Heart left ventricle (tissue), 16 donors: ENCODE measurements around the gene INTS11. TPM values are rescaled to one million over a fixed set of nuclear protein-coding genes. Genes with fewer than 3 reads are reported as not detected.

Experiments
- ATAC-seq, 4 donors: fragments of 200-7000 bp; cut with Tn5 transposase; one replicate each; pipeline ENCODE4 v1.9.1; 2020 to 2022; ENCODE audit warnings: moderate library complexity in 4 of 4, mild to moderate bottlenecking in 3 of 4, moderate number of reproducible peaks in 1 of 4
- DNase-seq, 5 donors: peaks; one replicate each; pipeline ENCODE4 v3.0.0-alpha.2; 2020
- H3K27ac ChIP-seq, 12 donors: fragments of 200-600 bp; sonication (generic) in 4 of 12; one replicate each; pipeline versions ENCODE4 v1.5.0 to v1.8.0; 2016 to 2022; ENCODE audit warnings: mild to moderate bottlenecking in 2 of 12
- H3K27me3 ChIP-seq, 9 donors: fragments of 200-600 bp; sonication (generic) in 2 of 9; one replicate each; pipeline versions ENCODE4 v1.5.1 to v1.8.0; 2016 to 2022; ENCODE audit warnings: mild to moderate bottlenecking in 3 of 9
- H3K36me3 ChIP-seq, 9 donors: fragments of 200-600 bp; sonication (generic) in 2 of 9; one replicate each; pipeline versions ENCODE4 v1.5.0 to v1.8.0; 2018 to 2022; ENCODE audit warnings: mild to moderate bottlenecking in 2 of 9
- H3K4me1 ChIP-seq, 12 donors: fragments of 200-600 bp; sonication (generic) in 4 of 12; one replicate each; pipeline versions ENCODE4 v1.5.0 to v1.8.0; 2016 to 2022; ENCODE audit warnings: mild to moderate bottlenecking in 3 of 12
- H3K4me3 ChIP-seq, 12 donors: fragments of 200-600 bp; sonication (generic) in 4 of 12; one replicate each; pipeline versions ENCODE4 v1.5.0 to v1.8.0; 2017 to 2022; ENCODE audit warnings: mild to moderate bottlenecking in 9 of 12, moderate library complexity in 4 of 12
- H3K9me3 ChIP-seq, 12 donors: fragments of 200-600 bp; sonication (generic) in 4 of 12; one replicate each; pipeline versions ENCODE4 v1.5.0 to v1.8.0; 2016 to 2022; ENCODE audit warnings: mild to moderate bottlenecking in 1 of 12
- CTCF ChIP-seq, 12 donors: fragments of 200-600 bp; sonication (generic) in 4 of 12; IDR thresholded peaks; one replicate each; pipeline versions ENCODE4 v1.5.0 to v1.8.0; 2018 to 2022; ENCODE audit warnings: antibody characterized with exemption in 12 of 12, mild to moderate bottlenecking in 5 of 12
- POLR2A ChIP-seq, 2 donors: fragments of 450-650 bp; IDR thresholded peaks; one replicate each; pipeline ENCODE4 v1.6.1; 2017; ENCODE audit warnings: antibody characterized with exemption in 2 of 2, mild to moderate bottlenecking in 2 of 2, moderate library complexity in 2 of 2
- WGBS, 4 donors: extraction: QIAGEN DNeasy Blood & Tissue Kit in 2 of 4; methylation state at CpG; one replicate each; pipeline versions ENCODE4 v1.1.5 to v1.1.7; 2013 to 2018; 5-methylcytosine and 5-hydroxymethylcytosine counted together
- intact Hi-C, 10 donors: fragments of 100-400 bp; cut with DNase I; formaldehyde crosslinking; loops; one replicate each; pipeline versions ENCODE4 v1.11.1 to v1.14.2; 2022
- long read RNA-seq, 3 donors: library from polyadenylated mRNA; unstranded; transcript quantifications; one replicate each; pipeline ENCODE4 v2.0.0, GENCODE V29; 2020 to 2021
- polyA plus RNA-seq, 2 donors: library from polyadenylated mRNA; stranded (reverse); fragments of 200-250 nt; gene quantifications; one replicate each; pipeline ENCODE4 v1.2.3, GENCODE V29; 2013
- total RNA-seq, 9 donors: library from RNA; depleted of rRNA in 2 of 9; stranded (reverse); fragments of >200 nt in 2 of 9; fragmentation: NEBNext Ultra II Directional in 3 of 9; extraction: Animal tissue kit (Norgen Biotek cat#: 25700) in 3 of 9; gene quantifications; one replicate each; pipeline versions ENCODE4 v1.1.0 to v1.2.4, GENCODE V29; 2016 to 2023
- donor health status: ischemic (EF 13 %, LVEDD 7.1; RV severe dilation, severe dysfunction).
- donor health status: healthy with polysubstance abuse.
- donor health status: DM: no; HTN: yes; CAD: no.
- donor health status: DM: no; HTN: no; CAD: no.
- donor health status: ischemic (EF 25% LVEDD 6.9; RV normal size, moderate dysfunction).
- donor health status: ischemic (EF 25% LVEDD 5.7; RV mildly dilated, moderate dysfunction).
- donor health status: healthy.
- donor health status: DM: yes; HTN: yes; CAD: no.
- donor health status: ischemic (EF 35%, LVEDD 5.7; RV mildly dilated, moderate dysfunction).
- donor health status: nonischemic (EF 11% LVEDD 7.7; RV severe dilation, severe dysfunction).
- donor health status: DM: yes; HTN: yes; CAD: no.
- donor health status: PGD.
- donor health status: ischemic (EF 29% LVEDD 5.4; RV normal size, mild dysfunction).
- donor health status: nonischemic (EF 23%, LVEDD 6.1; RV moderate dilation, normal function).

INTS11 gene
- 10 to 100 TPM; 46.8 to 91.3 (median 67.6) TPM for total RNA-seq
- polyA plus RNA-seq, result 100 to 1,000 TPM in 1 of 2 donors, 10 to 100 TPM in 1; 81.7 to 117 TPM
- long read RNA-seq, donor 1, transcript INTS11-208 (17 exons, 2,148 nt), result major isoform, 90 of 161 reads
- long read RNA-seq, donor 1, partial matches to known transcripts, result 46 of 161 reads
- long read RNA-seq, donor 1, other reads (novel, unspliced or antisense), result 21 of 161 reads
- long read RNA-seq, donor 2, transcript INTS11-208 (17 exons, 2,148 nt), result major isoform, 246 of 446 reads
- long read RNA-seq, donor 2, transcript INTS11-202 (15 exons, 1,832 nt), result minor isoform, 5 of 446 reads
- long read RNA-seq, donor 2, transcript INTS11-248 (18 exons, 2,263 nt), result minor isoform, 15 of 446 reads
- long read RNA-seq, donor 2, partial matches to known transcripts, result 81 of 446 reads
- long read RNA-seq, donor 2, other reads (novel, unspliced or antisense), result 93 of 446 reads
- long read RNA-seq, donor 3, transcript INTS11-208 (17 exons, 2,148 nt), result major isoform, 58 of 108 reads
- long read RNA-seq, donor 3, partial matches to known transcripts, result 34 of 108 reads
- long read RNA-seq, donor 3, other reads (novel, unspliced or antisense), result 15 of 108 reads

- Histone ChIP-seq H3K27me3 (no peaks in the 10 kb centered on the region), H3K4me1 (peaks cover 7 to 80% (median 43%) of the 10 kb centered on the region in 12 donors), H3K36me3 (peaks cover 0 to 38% (median 33%) of the 10 kb centered on the region in 9 donors), H3K4me3 (peak within 1 kb of the TSS; percentile 73 to 100 (median 95)), H3K27ac (peak within 1 kb of the TSS; percentile 88 to 98 (median 96)), H3K9me3 (no peaks in the 10 kb centered on the region)
- 0 to 2% (median 1%) methylated on average over 5 to 84 of the region's 84 CpGs for WGBS, 4 donors
- TF ChIP-seq CTCF (IDR thresholded peaks at IDR 0.05), result no peak
- TF ChIP-seq POLR2A (IDR thresholded peaks at IDR 0.05), result peak; percentile 52 to 81
- intact Hi-C loops, result loop anchor here in 1 of 10 donors (2.0 kb wide), 1 partner anchor 24 kb away; the partner anchor contains the start of gene DVL1
- ATAC-seq (peak; percentile 55 to 81 (median 80)), DNase-seq (peak; percentile 94 to 99 (median 96))
Measured at GRCh38 chr1:1324524-1325287, at the start of gene INTS11, which contains the start of gene CPTP. TSS of gene INTS11 (minus strand) at chr1:1324660. CDS start at chr1:1324608, 52 bp downstream. TSS of gene CPTP (plus strand) at chr1:1324802. CDS start at chr1:1326911, 2,109 bp downstream.

DNA sequence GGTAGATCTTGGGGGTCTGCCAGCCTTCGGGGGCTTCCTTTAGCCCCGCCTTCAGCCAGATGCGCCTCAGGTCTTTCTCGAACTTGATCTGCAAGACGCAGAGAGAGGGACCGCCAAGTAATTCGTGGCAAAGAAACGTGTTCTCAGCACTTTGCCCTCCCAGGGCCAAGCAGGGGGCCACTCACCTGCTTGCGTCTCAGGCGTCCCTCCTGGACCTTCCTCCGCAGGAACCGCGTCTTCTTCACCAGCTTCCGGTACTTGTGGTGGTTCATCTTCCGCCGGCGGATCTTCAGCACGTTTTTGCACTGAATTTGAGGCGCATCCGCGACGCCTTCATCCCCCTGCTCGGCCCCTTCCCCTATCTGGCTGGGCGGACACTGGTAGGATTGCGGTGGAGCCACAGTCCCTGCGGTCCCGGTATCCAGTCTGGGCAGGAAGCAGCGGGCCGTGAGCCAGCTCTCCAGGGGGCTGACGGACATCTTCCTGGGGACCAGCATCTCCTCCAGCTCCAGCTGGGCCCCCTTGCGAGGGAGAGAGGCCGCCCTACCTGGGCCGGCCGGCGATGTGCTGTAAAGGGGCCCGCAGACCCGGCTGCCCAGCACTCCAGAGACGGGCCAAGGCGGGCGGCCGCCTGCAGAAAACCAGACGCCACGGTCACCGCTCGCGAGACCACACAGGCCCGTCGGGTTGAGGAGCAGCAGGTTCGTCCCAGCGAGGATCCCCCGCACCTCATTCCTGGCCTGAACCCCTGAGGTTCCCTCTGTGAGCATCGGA is 49.5 kb upstream of the INTS11 start:
- peak in 3 of 5 donors; percentile 26 to 61 (median 40) for DNase-seq
- H3K36me3 ChIP-seq, result peaks cover 0 to 16% (median 9%) of the 10 kb centered on the region in 9 donors
- no peak for ATAC-seq
- 45 to 58% (median 48%) methylated on average over 40 to 52 of the region's 52 CpGs for WGBS, 4 donors
- intact Hi-C loops, result loop anchor here in 5 of 10 donors (10.0 kb wide), 2 partner anchors 131 to 259 kb away; partner anchors contain the start of gene C1orf159 (in 1 of the 5)
- H3K9me3 ChIP-seq, result no peaks in the 10 kb centered on the region
- no peaks in the 10 kb centered on the region for H3K27me3 ChIP-seq
- H3K4me3 ChIP-seq, result peak overlapping the region; percentile 78 to 100 (median 94)
- TF ChIP-seq POLR2A (IDR thresholded peaks at IDR 0.05) (no peak), CTCF (IDR thresholded peaks at IDR 0.05) (no peak)
- peak overlapping the region in 10 of 12 donors; percentile 88 to 99 (median 97) for H3K27ac ChIP-seq
- H3K4me1 ChIP-seq, result peaks cover 10 to 42% (median 33%) of the 10 kb centered on the region in 12 donors

DNA sequence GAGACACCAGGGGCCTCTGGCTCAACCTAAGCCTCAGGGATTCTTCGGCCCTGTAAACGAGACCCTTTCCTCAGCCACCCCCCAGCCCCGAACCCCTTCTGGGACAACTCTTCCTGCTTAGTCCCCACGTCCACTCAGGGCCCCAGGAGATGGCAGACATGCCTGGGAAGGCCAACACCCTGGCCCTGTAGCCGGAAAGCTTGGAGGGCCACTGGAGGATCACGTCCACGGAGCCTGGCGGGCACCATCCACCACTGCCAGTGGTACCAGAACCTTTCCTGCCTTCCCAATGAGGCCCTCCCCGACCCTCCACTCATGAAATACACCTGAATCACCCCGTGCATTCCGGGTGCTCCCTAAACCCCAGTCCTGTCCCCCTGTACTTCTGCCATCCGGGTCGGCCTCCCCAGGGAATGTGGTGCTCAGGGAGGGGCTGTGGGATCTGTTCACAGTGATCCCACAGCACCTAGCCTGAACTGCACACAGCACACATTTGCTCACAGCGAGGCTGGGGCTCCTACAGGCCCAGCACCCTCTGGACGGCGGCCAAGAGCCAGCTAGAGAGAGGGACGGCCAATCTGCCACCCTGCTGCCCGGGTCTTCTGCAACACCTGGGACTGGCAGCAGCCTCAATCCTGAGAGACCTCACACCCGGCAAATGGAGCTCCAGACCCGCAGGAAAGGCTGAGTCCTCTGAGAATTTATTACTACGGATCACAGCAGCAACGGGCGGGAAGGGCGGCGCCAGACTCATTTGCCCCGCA is 48.8 kb upstream of the INTS11 start:
- no peaks in the 10 kb centered on the region for H3K9me3 ChIP-seq
- ATAC-seq (no peak), DNase-seq (peak in 2 of 5 donors; percentile 24 to 64)
- H3K4me1 ChIP-seq, result peaks cover 10 to 42% (median 33%) of the 10 kb centered on the region in 12 donors
- H3K27me3 ChIP-seq, result no peaks in the 10 kb centered on the region
- intact Hi-C loops, result loop anchor here in 5 of 10 donors (10.0 kb wide), 2 partner anchors 132 to 258 kb away; partner anchors contain the start of gene C1orf159 (in 1 of the 5)
- peak overlapping the region in 7 of 12 donors; percentile 78 to 100 (median 86) for H3K4me3 ChIP-seq
- H3K36me3 ChIP-seq, result peaks cover 0 to 16% (median 9%) of the 10 kb centered on the region in 9 donors
- TF ChIP-seq CTCF (IDR thresholded peaks at IDR 0.05), result no peak
- WGBS, 4 donors, result 85 to 87% (median 86%) methylated on average over 24 to 26 of the region's 26 CpGs
- no peak overlapping the region for H3K27ac ChIP-seq
